Peyer's patch (tissue), 4 donors: ENCODE measurements around the gene KLHL7.

Experiments
- POLR2A ChIP-seq, 2 donors: fragments of 450-650 bp; IDR thresholded peaks; one replicate each; pipeline ENCODE4 v1.5.1; 2017; ENCODE audit warnings: antibody characterized with exemption in 2 of 2, mild to moderate bottlenecking in 2 of 2, moderate library complexity in 2 of 2
- TF ChIP-seq, protein P1 (sequence below), 6 experiments: fragments of 450-650 bp in 4 of 6; fragments of 200-600 bp in 2 of 6; sonication (generic) in 1 of 6; IDR thresholded peaks; one replicate each; pipeline ENCODE4 v1.5.1; 2017 to 2019; ENCODE audit warnings: antibody characterized with exemption in 6 of 6, mild to moderate bottlenecking in 3 of 6, moderate library complexity in 1 of 6

DNA sequence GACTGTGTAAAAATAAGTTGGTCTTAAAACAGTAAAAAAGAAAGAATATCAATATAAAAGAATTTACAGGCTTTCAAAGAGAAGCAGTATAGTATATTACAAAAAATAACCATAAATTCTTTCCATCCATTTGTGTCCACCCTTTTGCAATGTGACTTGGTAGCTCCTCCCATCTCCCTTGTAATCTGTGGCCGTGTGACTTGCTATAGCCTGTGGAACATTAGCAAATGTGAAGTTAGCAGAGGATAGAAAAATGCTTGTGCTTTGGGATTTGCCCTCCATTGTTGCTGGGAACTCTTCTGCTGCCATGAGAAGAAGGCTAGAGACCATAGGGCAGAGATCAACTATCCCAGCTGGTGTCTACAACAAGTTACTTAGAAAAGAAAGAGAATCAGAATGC lies 30.2 kb downstream of the KLHL7 start:
- TF ChIP-seq POLR2A (IDR thresholded peaks at IDR 0.05): no peak
- TF ChIP-seq, protein P1, sequence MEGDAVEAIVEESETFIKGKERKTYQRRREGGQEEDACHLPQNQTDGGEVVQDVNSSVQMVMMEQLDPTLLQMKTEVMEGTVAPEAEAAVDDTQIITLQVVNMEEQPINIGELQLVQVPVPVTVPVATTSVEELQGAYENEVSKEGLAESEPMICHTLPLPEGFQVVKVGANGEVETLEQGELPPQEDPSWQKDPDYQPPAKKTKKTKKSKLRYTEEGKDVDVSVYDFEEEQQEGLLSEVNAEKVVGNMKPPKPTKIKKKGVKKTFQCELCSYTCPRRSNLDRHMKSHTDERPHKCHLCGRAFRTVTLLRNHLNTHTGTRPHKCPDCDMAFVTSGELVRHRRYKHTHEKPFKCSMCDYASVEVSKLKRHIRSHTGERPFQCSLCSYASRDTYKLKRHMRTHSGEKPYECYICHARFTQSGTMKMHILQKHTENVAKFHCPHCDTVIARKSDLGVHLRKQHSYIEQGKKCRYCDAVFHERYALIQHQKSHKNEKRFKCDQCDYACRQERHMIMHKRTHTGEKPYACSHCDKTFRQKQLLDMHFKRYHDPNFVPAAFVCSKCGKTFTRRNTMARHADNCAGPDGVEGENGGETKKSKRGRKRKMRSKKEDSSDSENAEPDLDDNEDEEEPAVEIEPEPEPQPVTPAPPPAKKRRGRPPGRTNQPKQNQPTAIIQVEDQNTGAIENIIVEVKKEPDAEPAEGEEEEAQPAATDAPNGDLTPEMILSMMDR (IDR thresholded peaks at IDR 0.05): no peak
